ENCODE results near the gene XXYLT1. TPM values are rescaled to one million over a fixed set of nuclear protein-coding genes. Genes with fewer than 3 reads are reported as not detected.

Gene XXYLT1
- total and polyA plus RNA-seq, 2 donors from 2014 or later = 5.7 to 10.7 TPM

DNA sequence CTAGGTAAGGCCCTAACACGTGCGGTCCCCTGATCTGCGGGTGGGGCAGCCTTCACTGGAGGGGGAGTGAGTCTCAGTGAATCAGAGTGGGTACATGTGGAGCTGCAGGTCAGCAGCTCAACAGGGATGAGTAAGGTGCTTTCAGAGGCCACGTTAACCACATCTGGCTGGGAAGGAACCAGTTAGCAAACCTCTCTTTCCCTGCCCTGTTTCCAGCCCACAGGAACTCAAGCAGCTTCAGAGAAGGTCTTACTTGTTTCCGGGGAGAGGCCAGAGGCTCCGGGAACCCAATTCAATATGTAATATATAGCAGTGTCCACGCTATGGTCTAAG, 175.3 kb downstream of the XXYLT1 start:
- no peak overlapping the region for H3K27ac ChIP-seq (ENCODE audit: low read depth in 2 of 2, low read length in 2 of 2)
- H3K9ac ChIP-seq (ENCODE audit: low read length in 3 of 3) = no peak overlapping the region
- TF ChIP-seq CTCF (IDR thresholded peaks at IDR 0.05; ENCODE audit: borderline replicate concordance, extremely low read depth, insufficient read depth) = no peak
- FAIRE-seq = no peak
- no peak for DNase-seq
- H3K27me3 ChIP-seq (ENCODE audit: control insufficient read depth, insufficient read depth, low read length) = no peaks in the 10 kb centered on the region
- H3K36me3 ChIP-seq (ENCODE audit: control insufficient read depth in 2 of 3, insufficient read depth in 3 of 3, low read length in 3 of 3) = no peaks in the 10 kb centered on the region
- H3K4me1 ChIP-seq (ENCODE audit: control insufficient read depth in 2 of 3, insufficient read depth in 2 of 3, low read depth in 1 of 3, low read length in 3 of 3) = peaks cover 0 to 9% (median 1%) of the 10 kb centered on the region in 3 donors
- no peaks in the 10 kb centered on the region for H3K9me3 ChIP-seq (ENCODE audit: control insufficient read depth in 2 of 3, insufficient read depth in 1 of 3, low read length in 3 of 3)
- no peak overlapping the region for H3K4me3 ChIP-seq (ENCODE audit: low read length in 3 of 3)
- intact Hi-C loops (cut with DNase I) = no loop called here

- no peaks in the 10 kb centered on the region for H3K36me3 ChIP-seq (ENCODE audit: control insufficient read depth in 2 of 3, insufficient read depth in 3 of 3, low read length in 3 of 3)
- H3K27ac ChIP-seq (ENCODE audit: low read depth in 2 of 2, low read length in 2 of 2) = no peak overlapping the region
- no peaks in the 10 kb centered on the region for H3K9me3 ChIP-seq (ENCODE audit: control insufficient read depth in 2 of 3, insufficient read depth in 1 of 3, low read length in 3 of 3)
- no peak overlapping the region for H3K4me3 ChIP-seq (ENCODE audit: low read length in 3 of 3)
- FAIRE-seq = no peak
- DNase-seq = peak; percentile 47 to 72 (median 57)
- intact Hi-C loops (cut with DNase I) = no loop called here
- peaks cover 0 to 6% (median 0%) of the 10 kb centered on the region in 3 donors for H3K4me1 ChIP-seq (ENCODE audit: control insufficient read depth in 2 of 3, insufficient read depth in 2 of 3, low read depth in 1 of 3, low read length in 3 of 3)
- no peaks in the 10 kb centered on the region for H3K27me3 ChIP-seq (ENCODE audit: control insufficient read depth, insufficient read depth, low read length)
- no peak overlapping the region for H3K9ac ChIP-seq (ENCODE audit: low read length in 3 of 3)
- no peak for TF ChIP-seq CTCF (IDR thresholded peaks at IDR 0.05; ENCODE audit: borderline replicate concordance, extremely low read depth, insufficient read depth)
These were observed 175.8 kb downstream of the XXYLT1 start for GRCh38 chr3:195095035-195095703.

DNA sequence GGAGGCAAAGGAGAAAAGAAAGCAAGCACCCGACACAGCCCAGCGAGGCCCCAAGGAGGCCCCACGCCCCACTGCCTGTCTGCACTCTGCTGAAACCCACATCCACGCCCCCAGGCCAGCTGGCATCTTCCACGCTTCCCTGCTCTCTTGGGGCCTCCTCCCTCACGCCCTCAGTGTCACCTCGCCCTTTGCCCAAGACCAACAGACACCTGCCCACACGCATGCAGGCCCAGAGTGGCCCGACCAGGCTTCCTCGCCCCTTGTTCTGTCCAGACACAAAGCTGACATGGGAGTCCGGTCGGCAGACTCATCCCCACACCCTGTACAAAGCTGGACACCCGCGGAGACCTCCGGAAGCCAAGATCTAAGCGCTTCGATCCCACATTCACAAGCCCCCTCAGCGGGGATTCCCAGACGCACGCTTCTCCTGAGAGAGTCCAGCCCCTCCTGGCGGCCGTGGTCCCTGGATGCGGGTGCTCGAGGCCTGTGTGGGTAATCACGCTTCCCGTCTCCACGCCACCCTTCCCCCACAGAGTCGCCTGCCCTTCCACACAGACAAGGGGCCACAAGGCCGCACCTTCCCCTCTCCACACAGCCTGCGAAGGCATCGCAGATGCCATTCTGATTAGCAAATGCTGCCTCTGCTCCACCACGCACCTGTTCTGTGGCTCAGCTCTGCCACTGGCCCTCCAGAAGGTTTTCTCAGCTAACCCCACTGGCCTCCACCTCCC, 176.6 kb downstream of the XXYLT1 start:
- FAIRE-seq = no peak
- H3K36me3 ChIP-seq (ENCODE audit: control insufficient read depth in 2 of 3, insufficient read depth in 3 of 3, low read length in 3 of 3) = no peaks in the 10 kb centered on the region
- no peaks in the 10 kb centered on the region for H3K27me3 ChIP-seq (ENCODE audit: control insufficient read depth, insufficient read depth, low read length)
- no peak overlapping the region for H3K9ac ChIP-seq (ENCODE audit: low read length in 3 of 3)
- TF ChIP-seq CTCF (IDR thresholded peaks at IDR 0.05; ENCODE audit: borderline replicate concordance, extremely low read depth, insufficient read depth) = no peak
- intact Hi-C loops (cut with DNase I) = no loop called here
- peak; percentile 69 to 81 (median 79) for DNase-seq
- peaks cover 0 to 6% (median 0%) of the 10 kb centered on the region in 3 donors for H3K4me1 ChIP-seq (ENCODE audit: control insufficient read depth in 2 of 3, insufficient read depth in 2 of 3, low read depth in 1 of 3, low read length in 3 of 3)
- H3K9me3 ChIP-seq (ENCODE audit: control insufficient read depth in 2 of 3, insufficient read depth in 1 of 3, low read length in 3 of 3) = no peaks in the 10 kb centered on the region
- H3K4me3 ChIP-seq (ENCODE audit: low read length in 3 of 3) = no peak overlapping the region
- H3K27ac ChIP-seq (ENCODE audit: low read depth in 2 of 2, low read length in 2 of 2) = no peak overlapping the region
